ENCODE results near the gene REC114.

GRCh38 chr15:73541479-73541878 lies 98.5 kb downstream of the REC114 start:
- TF ChIP-seq FOXK2 (IDR thresholded peaks at IDR 0.05) (no peak), BHLHE40 (IDR thresholded peaks at IDR 0.05; ENCODE audit: borderline replicate concordance) (no peak), SP1 (IDR thresholded peaks at IDR 0.05) (no peak), FOXA1 (IDR thresholded peaks at IDR 0.05) (no peak), ELF4 (IDR thresholded peaks at IDR 0.05) (no peak), ZNF384 (IDR thresholded peaks at IDR 0.05) (no peak), FOXM1 (IDR thresholded peaks at IDR 0.05; ENCODE audit: borderline replicate concordance) (no peak), CTBP1 (IDR thresholded peaks at IDR 0.05; ENCODE audit: borderline replicate concordance) (no peak), ARNT (IDR thresholded peaks at IDR 0.05) (no peak)
- TF ChIP-seq, protein P1, sequence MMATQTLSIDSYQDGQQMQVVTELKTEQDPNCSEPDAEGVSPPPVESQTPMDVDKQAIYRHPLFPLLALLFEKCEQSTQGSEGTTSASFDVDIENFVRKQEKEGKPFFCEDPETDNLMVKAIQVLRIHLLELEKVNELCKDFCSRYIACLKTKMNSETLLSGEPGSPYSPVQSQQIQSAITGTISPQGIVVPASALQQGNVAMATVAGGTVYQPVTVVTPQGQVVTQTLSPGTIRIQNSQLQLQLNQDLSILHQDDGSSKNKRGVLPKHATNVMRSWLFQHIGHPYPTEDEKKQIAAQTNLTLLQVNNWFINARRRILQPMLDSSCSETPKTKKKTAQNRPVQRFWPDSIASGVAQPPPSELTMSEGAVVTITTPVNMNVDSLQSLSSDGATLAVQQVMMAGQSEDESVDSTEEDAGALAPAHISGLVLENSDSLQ (IDR thresholded peaks at IDR 0.05) = no peak

All from HEK293T (cell line).